Measurements from ENCODE around the gene ZNF239.
A peak's percentile ranks its signal among the peaks of the same experiment; 100 is the strongest.

The ZNF239 gene

GRCh38 chr10:43573250-43574000 is 991 bp downstream of the ZNF239 start:
- H3K4me3 ChIP-seq (ENCODE audit: low read length, poor library complexity, severe bottlenecking) = peak overlapping the region; percentile 66
- no peaks in the 10 kb centered on the region for H3F3A ChIP-seq (ENCODE audit: low read depth)
- peaks cover 7% of the 10 kb centered on the region for H3K4me1 ChIP-seq (ENCODE audit: insufficient read depth, low read length, poor library complexity, severe bottlenecking)
- H3K79me2 ChIP-seq (ENCODE audit: insufficient read depth, low read length) = no peaks in the 10 kb centered on the region
- H2AFZ ChIP-seq (ENCODE audit: low read length) = no peak overlapping the region
- H3K27me3 ChIP-seq (ENCODE audit: insufficient read depth, low read length, poor library complexity, severe bottlenecking) = no peaks in the 10 kb centered on the region
- peak overlapping the region; percentile 66 for H3K4me2 ChIP-seq (ENCODE audit: low read depth, low read length, poor library complexity, severe bottlenecking)
- H3K9me2 ChIP-seq (replicated peaks; ENCODE audit: low read depth, low read length) = no peaks in the 10 kb centered on the region
- H3K9me3 ChIP-seq (ENCODE audit: insufficient read depth, low read depth, low read length) = 0 out of 2 replicates have a peak, but pooled peaks cover 3% of the 10 kb centered on the region
- no peak for TF ChIP-seq EZH2phosphoT487 (IDR thresholded peaks at IDR 0.05; ENCODE audit: borderline replicate concordance)
- TF ChIP-seq, protein P1, sequence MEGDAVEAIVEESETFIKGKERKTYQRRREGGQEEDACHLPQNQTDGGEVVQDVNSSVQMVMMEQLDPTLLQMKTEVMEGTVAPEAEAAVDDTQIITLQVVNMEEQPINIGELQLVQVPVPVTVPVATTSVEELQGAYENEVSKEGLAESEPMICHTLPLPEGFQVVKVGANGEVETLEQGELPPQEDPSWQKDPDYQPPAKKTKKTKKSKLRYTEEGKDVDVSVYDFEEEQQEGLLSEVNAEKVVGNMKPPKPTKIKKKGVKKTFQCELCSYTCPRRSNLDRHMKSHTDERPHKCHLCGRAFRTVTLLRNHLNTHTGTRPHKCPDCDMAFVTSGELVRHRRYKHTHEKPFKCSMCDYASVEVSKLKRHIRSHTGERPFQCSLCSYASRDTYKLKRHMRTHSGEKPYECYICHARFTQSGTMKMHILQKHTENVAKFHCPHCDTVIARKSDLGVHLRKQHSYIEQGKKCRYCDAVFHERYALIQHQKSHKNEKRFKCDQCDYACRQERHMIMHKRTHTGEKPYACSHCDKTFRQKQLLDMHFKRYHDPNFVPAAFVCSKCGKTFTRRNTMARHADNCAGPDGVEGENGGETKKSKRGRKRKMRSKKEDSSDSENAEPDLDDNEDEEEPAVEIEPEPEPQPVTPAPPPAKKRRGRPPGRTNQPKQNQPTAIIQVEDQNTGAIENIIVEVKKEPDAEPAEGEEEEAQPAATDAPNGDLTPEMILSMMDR (conservative IDR thresholded peaks at IDR 0.05; ENCODE audit: low read length) = no peak
- no peaks in the 10 kb centered on the region for H3K36me3 ChIP-seq (ENCODE audit: insufficient read depth, low read length)
- H3K9ac ChIP-seq (ENCODE audit: low read depth, low read length, poor library complexity, severe bottlenecking) = peak overlapping the region; percentile 52
- H4K20me1 ChIP-seq (ENCODE audit: insufficient read depth, low read length, poor library complexity, severe bottlenecking) = no peaks in the 10 kb centered on the region

DNA sequence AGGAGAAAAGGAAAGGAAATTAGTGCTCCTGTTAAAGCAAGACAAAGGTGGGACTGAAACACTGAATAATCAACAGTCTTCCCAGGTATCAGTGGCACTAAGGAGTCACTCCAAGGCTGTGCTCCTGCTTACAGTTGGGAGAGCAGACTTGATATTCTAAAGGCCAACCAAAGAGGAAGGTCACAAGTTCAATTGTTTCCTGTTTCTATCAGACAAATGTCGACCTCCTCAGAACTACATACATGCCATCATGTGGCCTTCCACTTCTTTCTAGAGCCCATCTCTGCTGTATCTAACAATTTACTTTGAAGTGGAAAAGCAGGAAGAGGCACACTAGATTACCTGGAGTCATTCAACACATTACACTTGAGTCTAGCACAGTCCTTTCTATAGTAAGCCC is 3.4 kb downstream of the ZNF239 start:
- H3K36me3 ChIP-seq (ENCODE audit: insufficient read depth, low read length) = no peaks in the 10 kb centered on the region
- no peaks in the 10 kb centered on the region for H3K79me2 ChIP-seq (ENCODE audit: insufficient read depth, low read length)
- TF ChIP-seq EZH2phosphoT487 (IDR thresholded peaks at IDR 0.05; ENCODE audit: borderline replicate concordance) = no peak
- TF ChIP-seq, protein P1 (conservative IDR thresholded peaks at IDR 0.05; ENCODE audit: low read length) = no peak

DNA sequence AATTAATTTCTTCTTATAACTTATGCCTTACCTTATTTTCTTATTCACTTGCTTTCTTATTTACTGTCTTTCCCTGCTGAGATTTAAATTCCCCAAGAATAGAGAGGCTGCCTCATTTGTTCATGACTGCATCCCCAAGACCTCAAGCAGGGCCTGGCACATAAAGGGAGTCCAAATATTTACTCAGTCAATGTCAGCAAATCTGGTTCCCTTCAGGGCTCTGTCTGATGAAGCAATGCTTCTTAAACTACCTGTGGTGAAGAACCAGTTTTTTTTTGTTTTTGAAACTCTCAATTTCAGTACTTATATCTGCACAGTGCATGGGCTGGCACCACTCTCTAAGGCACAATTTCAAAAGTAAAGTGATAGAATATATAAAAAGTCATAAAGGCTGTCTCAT is 4.7 kb downstream of the ZNF239 start:
- H3K9me2 ChIP-seq (replicated peaks; ENCODE audit: low read depth, low read length) = no peaks in the 10 kb centered on the region
- H3K79me2 ChIP-seq (ENCODE audit: insufficient read depth, low read length) = no peaks in the 10 kb centered on the region
- H3K9me3 ChIP-seq (ENCODE audit: insufficient read depth, low read depth, low read length) = no peaks in the 10 kb centered on the region
- no peaks in the 10 kb centered on the region for H3F3A ChIP-seq (ENCODE audit: low read depth)
- H3K9ac ChIP-seq (ENCODE audit: low read depth, low read length, poor library complexity, severe bottlenecking) = no peak overlapping the region
- H3K4me3 ChIP-seq (ENCODE audit: low read length, poor library complexity, severe bottlenecking) = no peak overlapping the region
- TF ChIP-seq EZH2phosphoT487 (IDR thresholded peaks at IDR 0.05; ENCODE audit: borderline replicate concordance) = no peak
- TF ChIP-seq, protein P1 (conservative IDR thresholded peaks at IDR 0.05; ENCODE audit: low read length) = no peak
- H3K4me1 ChIP-seq (ENCODE audit: insufficient read depth, low read length, poor library complexity, severe bottlenecking) = peaks cover 7% of the 10 kb centered on the region
- H3K27me3 ChIP-seq (ENCODE audit: insufficient read depth, low read length, poor library complexity, severe bottlenecking) = no peaks in the 10 kb centered on the region
- no peak overlapping the region for H3K4me2 ChIP-seq (ENCODE audit: low read depth, low read length, poor library complexity, severe bottlenecking)
- H2AFZ ChIP-seq (ENCODE audit: low read length) = no peak overlapping the region
- no peaks in the 10 kb centered on the region for H3K36me3 ChIP-seq (ENCODE audit: insufficient read depth, low read length)
- H4K20me1 ChIP-seq (ENCODE audit: insufficient read depth, low read length, poor library complexity, severe bottlenecking) = no peaks in the 10 kb centered on the region

More for the DNA sequence above, 3.4 kb downstream of the ZNF239 start:
- Histone ChIP-seq H2AFZ (ENCODE audit: low read length) (no peak overlapping the region), H3K4me1 (ENCODE audit: insufficient read depth, low read length, poor library complexity, severe bottlenecking) (peaks cover 7% of the 10 kb centered on the region), H3K9me2 (replicated peaks; ENCODE audit: low read depth, low read length) (no peaks in the 10 kb centered on the region), H3K9ac (ENCODE audit: low read depth, low read length, poor library complexity, severe bottlenecking) (no peak overlapping the region), H3F3A (ENCODE audit: low read depth) (no peaks in the 10 kb centered on the region), H3K4me2 (ENCODE audit: low read depth, low read length, poor library complexity, severe bottlenecking) (peak overlapping the region; percentile 59), H3K9me3 (ENCODE audit: insufficient read depth, low read depth, low read length) (no peaks in the 10 kb centered on the region), H3K27me3 (ENCODE audit: insufficient read depth, low read length, poor library complexity, severe bottlenecking) (no peaks in the 10 kb centered on the region), H3K4me3 (ENCODE audit: low read length, poor library complexity, severe bottlenecking) (peak overlapping the region; percentile 20), H4K20me1 (ENCODE audit: insufficient read depth, low read length, poor library complexity, severe bottlenecking) (no peaks in the 10 kb centered on the region)

Measured in Loucy (cell line).